Kidney (tissue), 14 donors: ENCODE measurements around the gene INPP5E. TPM values are rescaled to one million over a fixed set of nuclear protein-coding genes. Genes with fewer than 3 reads are reported as not detected.

Experiments used
- DNase-seq, 5 donors: peaks; one replicate each; pipeline ENCODE4 v3.0.0-alpha.2; 2013 to 2020
- FAIRE-seq: peaks from 2 replicates; lab custom pipeline; 2012; peaks lifted over from hg19 to GRCh38; lab: Jason Lieb, UNC
- H3K27ac ChIP-seq, 2 donors: one replicate each; pipeline ENCODE4 v1.7.0; 2013; ENCODE audit warnings: low read depth in 2 of 2, low read length in 2 of 2, inconsistent platforms in 1 of 2
- H3K27me3 ChIP-seq: one replicate; pipeline ENCODE4 v1.7.1; 2013; ENCODE audit warnings: low read length, inconsistent platforms; ENCODE audit not compliant: control insufficient read depth, insufficient read depth
- H3K36me3 ChIP-seq, 3 donors: one replicate each; pipeline versions ENCODE4 v1.7.0 to v1.7.1; 2013; ENCODE audit warnings: low read length in 3 of 3, control low read depth in 1 of 3, inconsistent platforms in 1 of 3; ENCODE audit not compliant: insufficient read depth in 3 of 3, control insufficient read depth in 2 of 3
- H3K4me1 ChIP-seq, 3 donors: one replicate each; pipeline versions ENCODE4 v1.7.0 to v1.7.1; 2013; ENCODE audit warnings: low read length in 3 of 3, inconsistent platforms in 1 of 3, low read depth in 1 of 3; ENCODE audit not compliant: control insufficient read depth in 2 of 3, insufficient read depth in 2 of 3
- H3K4me3 ChIP-seq, 3 donors: one replicate each; pipeline versions ENCODE4 v1.7.0 to v1.8.1; 2013; ENCODE audit warnings: low read length in 3 of 3, control low read depth in 1 of 3, inconsistent platforms in 1 of 3
- H3K9ac ChIP-seq, 3 donors: one replicate each; pipeline versions ENCODE4 v1.7.0 to v1.7.1; 2013; ENCODE audit warnings: low read length in 3 of 3, control low read depth in 1 of 3, inconsistent platforms in 1 of 3
- H3K9me3 ChIP-seq, 3 donors: one replicate each; pipeline versions ENCODE4 v1.7.0 to v1.7.1; 2013; ENCODE audit warnings: low read length in 3 of 3, control low read depth in 1 of 3, inconsistent platforms in 1 of 3; ENCODE audit not compliant: control insufficient read depth in 2 of 3, insufficient read depth in 1 of 3
- CTCF ChIP-seq: IDR thresholded peaks from 3 replicates; pipeline ENCODE4 v1.5.1; 2012; ENCODE audit warnings: mild to moderate bottlenecking, moderate library complexity, borderline replicate concordance; ENCODE audit not compliant: insufficient read depth; ENCODE audit errors: extremely low read depth
- intact Hi-C: fragments of 100-400 bp; cut with DNase I; formaldehyde crosslinking; loops from one replicate; pipeline ENCODE4 v1.11.1; 2022
- polyA plus RNA-seq: library from polyadenylated mRNA; stranded (reverse); fragments of 350-450 nt; fragmentation: Illumina TruSeq; extraction: RNeasy Lipid Tissue Mini Kit (QIAGEN cat#74804); gene quantifications from one replicate; pipeline ENCODE4 v1.2.3, GENCODE V29; 2014; ENCODE audit warnings: low read depth, low replicate concordance; ENCODE audit not compliant: insufficient read depth
- total RNA-seq: library from RNA; stranded (reverse); fragmentation: NEBNext Ultra II Directional; extraction: Animal tissue kit (Norgen Biotek cat#: 25700); gene quantifications from one replicate; pipeline ENCODE4 v1.2.1, GENCODE V29; 2021
- donor health status: control.
- donor health status: control.
- donor health status: control.
- donor health status: control.
- donor health status: control.
- donor health status: DM: yes; HTN: yes; CAD: no.
- donor health status: Normal renal cell carcinoma (clear cell type).

Gene INPP5E
- total and polyA plus RNA-seq, 2 donors from 2014 or later, result 6.9 to 14.0 TPM

GRCh38 chr9:136416914-136417313, 22.7 kb downstream of the INPP5E start:
- Histone ChIP-seq H3K36me3 (peaks cover 5 to 71% (median 43%) of the 10 kb centered on the region in 3 donors), H3K9ac (no peak overlapping the region), H3K4me3 (no peak overlapping the region), H3K9me3 (no peaks in the 10 kb centered on the region), H3K4me1 (peaks cover 0 to 2% (median 0%) of the 10 kb centered on the region in 3 donors), H3K27me3 (no peaks in the 10 kb centered on the region), H3K27ac (no peak overlapping the region)
- DNase-seq (no peak), FAIRE-seq (no peak)
- intact Hi-C loops, result no loop called here
- TF ChIP-seq CTCF, result no peak

GRCh38 chr9:136416427-136416826, 23.2 kb downstream of the INPP5E start:
- no peak for DNase-seq
- TF ChIP-seq CTCF, result no peak
- H3K9ac ChIP-seq, result no peak overlapping the region
- intact Hi-C loops, result no loop called here
- H3K27ac ChIP-seq, result no peak overlapping the region
- H3K27me3 ChIP-seq, result no peaks in the 10 kb centered on the region
- H3K4me3 ChIP-seq, result no peak overlapping the region
- H3K4me1 ChIP-seq, result peaks cover 0 to 7% (median 3%) of the 10 kb centered on the region in 3 donors
- H3K9me3 ChIP-seq, result no peaks in the 10 kb centered on the region
- no peak for FAIRE-seq
- peaks cover 5 to 68% (median 40%) of the 10 kb centered on the region in 3 donors for H3K36me3 ChIP-seq

DNA sequence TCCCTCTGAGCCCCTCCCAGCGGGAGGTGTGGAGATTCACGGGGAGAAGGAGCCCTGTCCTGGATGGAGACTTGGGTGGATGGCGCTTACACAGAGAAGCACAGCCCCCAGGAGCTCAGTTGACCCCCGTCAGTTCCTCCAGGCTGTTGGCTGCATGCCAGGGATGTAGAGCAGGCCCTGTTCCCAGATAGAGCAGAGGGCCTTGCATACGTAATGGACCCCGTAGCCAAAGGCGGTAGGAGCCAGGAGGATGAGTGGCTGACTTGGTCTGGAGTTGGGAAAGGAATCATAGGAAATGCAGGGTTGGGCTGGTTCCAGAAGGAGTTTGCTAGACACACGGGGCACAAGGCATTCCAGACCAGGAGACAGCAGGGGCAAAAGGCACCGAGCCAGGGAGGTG, 26.7 kb downstream of the INPP5E start:
- H3K27me3 ChIP-seq, result no peaks in the 10 kb centered on the region

More for the DNA sequence above, 26.7 kb downstream of the INPP5E start:
- no peak for DNase-seq
- intact Hi-C loops, result no loop called here
- FAIRE-seq, result no peak
- Histone ChIP-seq H3K36me3 (peaks cover 3 to 47% (median 30%) of the 10 kb centered on the region in 3 donors), H3K4me3 (no peak overlapping the region), H3K4me1 (peaks cover 0 to 19% (median 7%) of the 10 kb centered on the region in 3 donors), H3K9me3 (no peaks in the 10 kb centered on the region), H3K9ac (no peak overlapping the region), H3K27ac (no peak overlapping the region)
- no peak for TF ChIP-seq CTCF
